Activated naive CD4-positive, alpha-beta T cell treated with anti-CD3 and anti-CD28 coated beads for 36 hours (primary cell): ENCODE results near the gene KRT74. TPM values are rescaled to one million over a fixed set of nuclear protein-coding genes. Genes with fewer than 3 reads are reported as not detected.

Experiments used
- CTCF ChIA-PET: fragments of 350-600 bp; sonication (Branson Sonifier 250); formaldehyde crosslinking; loops from one replicate; lab custom pipeline; 2021; ENCODE audit warnings: antibody characterized with exemption; lab: Charles Lee
- DNase-seq: peaks from one replicate; pipeline ENCODE4 v3.0.0-alpha.2; 2020
- H3K27ac Mint-ChIP-seq: one replicate; pipeline ENCODE4 v1.8.0; 2021; ENCODE audit warnings: mild to moderate bottlenecking, mixed read lengths
- H3K27me3 Mint-ChIP-seq: one replicate; pipeline ENCODE4 v1.8.0; 2021; ENCODE audit warnings: low read depth, mixed read lengths
- H3K36me3 Mint-ChIP-seq: one replicate; pipeline ENCODE4 v1.8.0; 2021; ENCODE audit warnings: low read depth, mixed read lengths
- H3K4me1 Mint-ChIP-seq: one replicate; pipeline ENCODE4 v1.8.0; 2021; ENCODE audit warnings: low read depth, mixed read lengths
- H3K4me3 Mint-ChIP-seq: one replicate; pipeline ENCODE4 v1.8.0; 2021; ENCODE audit warnings: mild to moderate bottlenecking, moderate library complexity, mixed read lengths
- H3K9me3 Mint-ChIP-seq: one replicate; pipeline ENCODE4 v1.8.0; 2021; ENCODE audit warnings: mixed read lengths
- intact Hi-C: fragments of 100-400 bp; cut with micrococcal nuclease; formaldehyde crosslinking; loops from one replicate; pipeline ENCODE4 v1.15.1; 2023
- total RNA-seq, 2 experiments: library from RNA; stranded (reverse); gene quantifications; one replicate each; pipeline ENCODE4 v1.2.3, GENCODE V29; 2021

The KRT74 gene
- total RNA-seq, 2 experiments from 2014 or later: not detected

- no peaks in the 10 kb centered on the region for H3K27me3 Mint-ChIP-seq
- H3K27ac Mint-ChIP-seq: no peak overlapping the region
- CTCF ChIA-PET: interaction anchor here (0.7 kb wide), 1 partner anchor 375 kb away, joined by 3 read pairs; no protein-coding TSS in a partner anchor
- no peak for DNase-seq
- H3K9me3 Mint-ChIP-seq: no peaks in the 10 kb centered on the region
- no peak overlapping the region for H3K4me3 Mint-ChIP-seq
- H3K36me3 Mint-ChIP-seq: no peaks in the 10 kb centered on the region
- no peaks in the 10 kb centered on the region for H3K4me1 Mint-ChIP-seq
- intact Hi-C loops: loop anchor here (10.0 kb wide), 1 partner anchor 158 kb away; no protein-coding TSS in a partner anchor
Measured at GRCh38 chr12:52532636-52533035, 41.0 kb downstream of the KRT74 start.

DNA sequence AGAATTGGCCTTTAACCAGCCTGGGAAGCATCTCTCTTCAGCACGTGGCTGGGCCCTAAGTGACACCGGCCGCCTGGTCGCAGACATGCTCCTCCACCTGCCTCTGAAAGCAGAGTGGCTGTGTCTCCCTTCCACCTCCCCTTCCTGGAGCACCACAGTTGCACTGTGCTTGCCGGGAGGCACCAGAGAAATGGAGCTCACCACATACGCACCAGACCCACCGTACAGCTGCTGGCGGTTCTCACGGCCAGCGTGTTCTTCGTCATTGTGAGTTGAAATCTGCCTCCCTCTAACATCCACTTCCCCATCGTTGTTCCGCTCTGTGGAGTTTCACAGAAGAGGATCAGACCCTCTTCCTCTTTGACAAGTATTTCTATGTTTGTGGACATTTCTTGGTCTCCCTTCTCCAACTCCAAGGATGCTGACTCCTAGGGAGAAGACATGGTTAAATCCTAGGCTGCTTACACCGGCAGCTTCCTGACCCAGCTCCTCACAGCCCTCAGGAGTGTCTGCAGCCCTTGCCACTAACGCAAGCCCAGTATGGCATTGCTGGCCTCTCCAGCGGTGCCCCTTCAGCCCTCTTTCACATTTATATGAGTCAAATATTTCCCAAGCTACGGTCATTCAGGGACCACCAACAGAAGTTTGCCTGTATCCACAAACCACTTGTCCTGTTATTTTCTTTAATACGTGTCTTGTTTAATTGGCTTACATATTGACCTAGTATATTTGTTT lies 41.9 kb downstream of the KRT74 start:
- Mint-ChIP-seq H3K9me3 (no peaks in the 10 kb centered on the region), H3K36me3 (no peaks in the 10 kb centered on the region), H3K27ac (no peak overlapping the region), H3K4me1 (no peaks in the 10 kb centered on the region), H3K4me3 (no peak overlapping the region), H3K27me3 (no peaks in the 10 kb centered on the region)
- intact Hi-C loops: loop anchor here (10.0 kb wide), 1 partner anchor 157 kb away; no protein-coding TSS in a partner anchor
- DNase-seq: no peak
- CTCF ChIA-PET: no interaction called here

DNA sequence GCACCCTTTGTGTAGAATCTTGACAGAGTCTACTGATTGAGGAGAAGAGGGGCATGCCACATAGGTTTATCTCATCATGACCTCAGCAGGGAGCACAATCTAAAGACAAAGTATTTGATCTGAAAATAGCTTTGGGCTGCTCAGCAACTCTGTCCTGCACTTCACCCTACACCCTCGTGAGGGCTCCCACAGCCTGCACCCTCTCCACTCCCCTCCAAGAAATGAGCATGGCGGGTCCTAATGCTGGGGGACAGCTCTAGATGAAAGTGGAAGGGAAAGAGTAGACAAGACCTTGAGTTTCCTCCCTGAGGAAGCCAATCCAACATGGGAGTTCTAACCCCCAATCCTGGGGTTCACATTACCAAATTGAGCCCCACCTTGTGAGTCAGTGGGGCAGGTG lies 42.7 kb downstream of the KRT74 start:
- DNase-seq: no peak
- Mint-ChIP-seq H3K27ac (no peak overlapping the region), H3K27me3 (no peaks in the 10 kb centered on the region), H3K36me3 (no peaks in the 10 kb centered on the region), H3K9me3 (no peaks in the 10 kb centered on the region), H3K4me3 (no peak overlapping the region), H3K4me1 (no peaks in the 10 kb centered on the region)
- CTCF ChIA-PET: no interaction called here
- intact Hi-C loops: loop anchor here (10.0 kb wide), 1 partner anchor 156 kb away; no protein-coding TSS in a partner anchor

- CTCF ChIA-PET: no interaction called here
- Mint-ChIP-seq H3K27me3 (no peaks in the 10 kb centered on the region), H3K4me3 (no peak overlapping the region), H3K4me1 (no peaks in the 10 kb centered on the region), H3K27ac (no peak overlapping the region), H3K36me3 (no peaks in the 10 kb centered on the region), H3K9me3 (no peaks in the 10 kb centered on the region)
- intact Hi-C loops: loop anchor here (10.0 kb wide), 1 partner anchor 156 kb away; no protein-coding TSS in a partner anchor
- DNase-seq: no peak
Measured at GRCh38 chr12:52530366-52530765, 43.3 kb downstream of the KRT74 start.

- H3K27ac Mint-ChIP-seq: no peak overlapping the region
- no peak for DNase-seq
- H3K27me3 Mint-ChIP-seq: no peaks in the 10 kb centered on the region
- CTCF ChIA-PET: no interaction called here
- no peak overlapping the region for H3K4me3 Mint-ChIP-seq
- no peaks in the 10 kb centered on the region for H3K9me3 Mint-ChIP-seq
- no peaks in the 10 kb centered on the region for H3K36me3 Mint-ChIP-seq
- intact Hi-C loops: loop anchor here (10.0 kb wide), 1 partner anchor 155 kb away; no protein-coding TSS in a partner anchor
- no peaks in the 10 kb centered on the region for H3K4me1 Mint-ChIP-seq
Measured at GRCh38 chr12:52529846-52530245, 43.8 kb downstream of the KRT74 start.

GRCh38 chr12:52529417-52529816 lies 44.2 kb downstream of the KRT74 start:
- CTCF ChIA-PET: no interaction called here
- Mint-ChIP-seq H3K36me3 (no peaks in the 10 kb centered on the region), H3K4me1 (no peaks in the 10 kb centered on the region), H3K4me3 (no peak overlapping the region), H3K27ac (no peak overlapping the region), H3K9me3 (no peaks in the 10 kb centered on the region), H3K27me3 (no peaks in the 10 kb centered on the region)
- no peak for DNase-seq
- intact Hi-C loops: no loop called here

DNA sequence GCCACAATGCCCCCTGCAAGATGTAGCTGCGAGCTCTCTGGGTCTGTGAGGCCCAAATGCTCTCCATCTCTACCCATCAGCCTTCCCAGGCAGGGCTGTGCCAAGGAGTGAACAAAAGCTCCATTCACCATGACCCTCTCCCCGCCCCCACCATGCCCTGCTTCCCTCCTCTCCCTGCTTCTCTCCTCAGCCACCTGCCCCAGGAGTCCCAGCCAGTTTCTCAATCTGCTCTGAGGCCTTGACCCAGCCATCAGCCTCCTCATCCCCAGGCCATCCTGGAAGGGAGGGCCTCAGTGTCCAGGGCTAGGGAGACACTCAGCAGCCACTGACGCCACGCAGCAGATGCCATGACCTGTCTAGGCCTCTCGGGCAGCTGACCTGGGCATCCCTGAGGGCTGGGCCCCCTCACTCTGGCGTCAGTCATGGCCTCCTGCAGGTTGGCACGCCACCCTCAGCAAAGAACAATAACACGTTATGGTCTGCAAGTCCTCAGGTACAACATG lies 45.0 kb downstream of the KRT74 start:
- Mint-ChIP-seq H3K27me3 (no peaks in the 10 kb centered on the region), H3K4me3 (no peak overlapping the region), H3K27ac (no peak overlapping the region), H3K9me3 (no peaks in the 10 kb centered on the region), H3K36me3 (no peaks in the 10 kb centered on the region), H3K4me1 (no peaks in the 10 kb centered on the region)
- DNase-seq: no peak
- intact Hi-C loops: no loop called here
- CTCF ChIA-PET: no interaction called here

GRCh38 chr12:52527121-52527800 lies 46.4 kb downstream of the KRT74 start:
- Mint-ChIP-seq H3K27me3 (no peaks in the 10 kb centered on the region), H3K27ac (no peak overlapping the region), H3K9me3 (no peaks in the 10 kb centered on the region), H3K36me3 (no peaks in the 10 kb centered on the region), H3K4me3 (no peak overlapping the region), H3K4me1 (no peaks in the 10 kb centered on the region)
- DNase-seq: no peak
- CTCF ChIA-PET: no interaction called here
- intact Hi-C loops: no loop called here

DNA sequence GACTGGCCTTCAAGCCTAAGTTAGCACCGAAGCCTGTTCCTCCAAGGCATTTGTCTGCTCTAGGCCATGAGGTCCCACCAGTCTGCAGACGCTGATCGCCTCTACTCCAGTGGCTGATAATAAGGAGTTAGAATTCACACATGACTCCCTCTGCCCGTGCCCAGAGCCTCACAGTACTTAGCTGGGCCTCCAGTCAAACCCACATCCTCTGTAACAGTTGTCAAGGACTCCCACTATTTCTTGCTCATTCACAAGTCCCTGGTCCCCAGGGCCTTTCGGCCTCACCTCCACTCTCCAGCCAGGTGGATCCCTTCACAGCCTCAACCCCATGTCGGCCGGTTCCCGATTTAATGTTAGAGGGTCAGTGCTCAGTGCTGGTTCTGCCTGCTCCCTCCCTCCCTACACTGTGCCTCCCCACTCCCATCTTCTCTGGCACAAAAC lies 47.1 kb downstream of the KRT74 start:
- Mint-ChIP-seq H3K27ac (no peak overlapping the region), H3K9me3 (no peaks in the 10 kb centered on the region), H3K36me3 (no peaks in the 10 kb centered on the region), H3K4me3 (no peak overlapping the region), H3K4me1 (no peaks in the 10 kb centered on the region), H3K27me3 (no peaks in the 10 kb centered on the region)
- CTCF ChIA-PET: no interaction called here
- intact Hi-C loops: no loop called here
- DNase-seq: no peak

DNA sequence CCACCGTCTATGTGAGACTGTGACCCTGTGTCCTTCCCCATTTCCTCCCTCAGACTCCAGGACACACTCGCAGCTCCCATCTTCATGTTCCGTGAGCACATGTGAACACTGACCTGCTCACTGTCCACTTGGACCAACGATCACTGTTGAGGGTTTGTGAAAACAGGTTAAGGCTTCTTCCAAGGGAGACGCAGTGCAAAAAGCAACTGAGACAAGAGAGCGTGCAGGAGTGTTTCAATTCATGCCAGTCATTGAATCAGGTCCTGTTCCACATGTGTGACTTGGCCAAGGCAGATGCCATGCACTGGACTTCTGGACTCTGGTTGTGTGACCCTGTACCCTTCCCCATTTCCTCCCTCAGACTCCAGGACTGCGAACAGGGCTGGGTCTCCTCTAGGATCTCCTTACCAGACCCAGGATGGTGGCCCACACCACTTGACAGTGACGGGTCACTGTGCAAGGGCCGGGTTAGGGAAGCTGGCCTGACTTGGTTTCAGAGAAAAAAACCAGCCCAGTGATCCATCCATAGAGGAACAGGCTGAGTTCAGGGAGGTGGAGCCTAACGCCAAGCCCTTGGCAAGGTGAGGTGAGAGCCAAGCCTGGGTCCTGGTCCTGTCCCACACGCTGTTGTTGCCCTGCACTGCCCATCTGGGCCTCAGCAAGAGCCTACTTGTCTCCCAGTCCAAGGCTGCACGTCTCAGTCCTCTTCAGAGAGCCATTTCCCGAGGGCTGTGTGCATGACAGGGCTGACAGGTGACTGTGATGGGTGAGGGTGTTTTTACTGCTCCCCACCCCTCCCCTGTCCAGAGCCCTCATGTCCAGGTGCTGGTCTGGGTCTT lies 47.8 kb downstream of the KRT74 start:
- Mint-ChIP-seq H3K36me3 (no peaks in the 10 kb centered on the region), H3K27me3 (no peaks in the 10 kb centered on the region), H3K27ac (no peak overlapping the region), H3K4me1 (no peaks in the 10 kb centered on the region), H3K9me3 (no peaks in the 10 kb centered on the region), H3K4me3 (no peak overlapping the region)
- DNase-seq: no peak
- intact Hi-C loops: no loop called here
- CTCF ChIA-PET: interaction anchor here (0.5 kb wide), 1 partner anchor 31 kb away, joined by 3 read pairs; no protein-coding TSS in a partner anchor

DNA sequence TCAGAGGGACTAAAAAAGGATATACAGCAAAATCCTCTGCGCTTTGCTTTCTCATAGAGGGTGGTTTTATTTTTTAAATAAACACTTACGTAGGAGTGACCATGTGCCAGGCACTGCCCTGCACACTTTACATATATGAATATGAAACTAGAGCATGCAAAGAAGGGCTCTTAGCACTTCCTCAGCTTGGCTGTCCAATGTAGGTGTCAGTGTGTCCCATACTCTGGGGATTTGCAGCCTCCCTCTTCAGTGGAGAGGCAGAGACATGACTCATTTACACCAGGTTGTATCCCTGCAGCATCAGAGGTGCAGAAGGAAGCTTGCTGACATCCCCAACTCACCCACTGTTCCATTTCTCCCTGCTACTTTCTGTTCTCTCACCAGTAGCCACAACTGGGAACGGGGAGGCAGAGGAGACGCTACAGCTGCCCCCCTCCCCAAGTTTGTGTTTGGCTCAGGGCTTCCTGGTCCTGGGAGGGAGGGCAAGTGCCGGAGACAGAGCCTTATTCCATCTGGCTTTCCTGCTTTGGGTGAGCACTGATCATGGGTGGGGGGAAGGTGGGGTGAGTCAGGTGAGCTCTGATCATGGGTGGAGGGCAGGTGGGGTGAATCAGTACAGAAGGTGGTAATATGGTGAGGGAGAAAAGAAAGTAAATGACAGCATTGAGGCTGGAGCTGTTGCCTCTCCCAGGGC lies 48.6 kb downstream of the KRT74 start:
- H3K9me3 Mint-ChIP-seq: no peaks in the 10 kb centered on the region
- intact Hi-C loops: no loop called here
- CTCF ChIA-PET: interaction anchor here (0.5 kb wide), 1 partner anchor 32 kb away, joined by 3 read pairs; no protein-coding TSS in a partner anchor
- no peak overlapping the region for H3K4me3 Mint-ChIP-seq
- H3K27ac Mint-ChIP-seq: no peak overlapping the region
- H3K4me1 Mint-ChIP-seq: no peaks in the 10 kb centered on the region
- no peaks in the 10 kb centered on the region for H3K27me3 Mint-ChIP-seq
- no peak for DNase-seq
- no peaks in the 10 kb centered on the region for H3K36me3 Mint-ChIP-seq
